Keratinocyte (primary cell): ENCODE measurements around the gene KAT5. TPM values are rescaled to one million over a fixed set of nuclear protein-coding genes. Genes with fewer than 3 reads are reported as not detected.

ENCODE experiments used
- DNase-seq: peaks from one replicate; pipeline ENCODE4 v3.0.0-alpha.2; 2011; ENCODE audit warnings: low read depth, missing footprints, low spot score
- FAIRE-seq: peaks from 2 replicates; lab custom pipeline; 2011; peaks lifted over from hg19 to GRCh38; lab: Jason Lieb, UNC
- H2AFZ ChIP-seq: 2 replicates; pipeline ENCODE4 v1.6.0; 2012; ENCODE audit warnings: low read length, control low read depth, inconsistent platforms; ENCODE audit not compliant: control insufficient read depth
- H3K27ac ChIP-seq: 2 replicates; pipeline ENCODE4 v1.5.1; 2011; ENCODE audit warnings: low read length; ENCODE audit not compliant: control insufficient read depth, insufficient read depth
- H3K27me3 ChIP-seq: 3 replicates; pipeline ENCODE4 v1.6.0; 2011; ENCODE audit warnings: low read length; ENCODE audit not compliant: control insufficient read depth, insufficient read depth; ENCODE audit errors: extremely low read depth
- H3K36me3 ChIP-seq, 2 experiments: 2 replicates in 1 of 2; 3 replicates in 1 of 2; pipeline ENCODE4 v1.5.1; 2011; ENCODE audit warnings: low read length in 2 of 2, mild to moderate bottlenecking in 1 of 2; ENCODE audit not compliant: control insufficient read depth in 2 of 2, insufficient read depth in 2 of 2; ENCODE audit errors: extremely low read depth in 1 of 2
- H3K4me1 ChIP-seq: 3 replicates; pipeline ENCODE4 v1.5.1; 2011; ENCODE audit warnings: low read length; ENCODE audit not compliant: control insufficient read depth, insufficient read depth; ENCODE audit errors: extremely low read depth
- H3K4me2 ChIP-seq: 3 replicates; pipeline ENCODE4 v1.6.0; 2011; ENCODE audit warnings: low read depth, low read length; ENCODE audit not compliant: control insufficient read depth, insufficient read depth; ENCODE audit errors: extremely low read depth
- H3K4me3 ChIP-seq, 3 experiments: fragments of 200-600 bp in 1 of 3; sonication (generic) in 1 of 3; 2 replicates in 2 of 3; 3 replicates in 1 of 3; pipeline ENCODE4 v1.5.1; 2011 to 2016; ENCODE audit warnings: low read length in 3 of 3, mild to moderate bottlenecking in 3 of 3, control low read depth in 2 of 3, inconsistent platforms in 1 of 3, low read depth in 1 of 3, mixed read lengths in 1 of 3, mixed run types in 1 of 3, moderate library complexity in 1 of 3; ENCODE audit not compliant: control insufficient read depth in 2 of 3, insufficient read depth in 2 of 3; ENCODE audit errors: extremely low read depth in 1 of 3
- H3K79me2 ChIP-seq: 2 replicates; pipeline ENCODE4 v1.6.0; 2012; ENCODE audit warnings: low read length; ENCODE audit not compliant: control insufficient read depth, insufficient read depth
- H3K9ac ChIP-seq: 3 replicates; pipeline ENCODE4 v1.6.0; 2011; ENCODE audit warnings: low read length; ENCODE audit not compliant: control insufficient read depth, insufficient read depth; ENCODE audit errors: extremely low read depth
- H3K9me1 ChIP-seq: 3 replicates; pipeline ENCODE4 v1.6.0; 2011; ENCODE audit warnings: low read length; ENCODE audit not compliant: control insufficient read depth, insufficient read depth; ENCODE audit errors: extremely low read depth
- H3K9me3 ChIP-seq: 2 replicates; pipeline ENCODE4 v1.5.1; 2012; ENCODE audit warnings: low read depth, low read length; ENCODE audit not compliant: control insufficient read depth
- H4K20me1 ChIP-seq: 3 replicates; pipeline ENCODE4 v1.6.0; 2011; ENCODE audit warnings: low read length; ENCODE audit not compliant: control insufficient read depth, insufficient read depth; ENCODE audit errors: extremely low read depth
- CTCF ChIP-seq, 3 experiments: IDR thresholded peaks in 1 of 3; conservative IDR thresholded peaks in 1 of 3; optimal IDR thresholded peaks in 1 of 3; 2 replicates in 2 of 3; 3 replicates in 1 of 3; pipeline versions ENCODE3 to v1.5.1; 2011; ENCODE audit warnings: low read length in 3 of 3, mild to moderate bottlenecking in 3 of 3, moderate library complexity in 2 of 3, control low read depth in 1 of 3, inconsistent platforms in 1 of 3; ENCODE audit not compliant: insufficient read depth in 2 of 3; ENCODE audit errors: extremely low read depth in 1 of 3
- EZH2 ChIP-seq: IDR thresholded peaks from one replicate; pipeline ENCODE4 v1.6.1; 2012; ENCODE audit warnings: inconsistent platforms, mild to moderate bottlenecking, low read length, moderate library complexity
- dilution Hi-C: fragments of 300-500 bp; cut with MboI; formaldehyde crosslinking; loops from one replicate; pipeline ENCODE4 v1.7.0; 2020; ENCODE audit warnings: low sequenced_read_pairs; ENCODE audit not compliant: extremely low pct_ligation_motif_present
- polyA minus RNA-seq, 3 experiments: library from RNA; depleted of rRNA, polyadenylated mRNA; stranded (reverse); fragments of >200 nt; gene quantifications; 1 replicate in 1 of 3; 2 replicates in 1 of 3; 3 replicates in 1 of 3; pipeline ENCODE4 v1.2.3, GENCODE V29; 2011
- polyA plus RNA-seq, 5 experiments: library from polyadenylated mRNA; depleted of rRNA in 3 of 5; stranded (reverse) in 3 of 5; stranded (forward) in 1 of 5; unstranded in 1 of 5; fragments of >200 nt; gene quantifications; 1 replicate in 1 of 5; 2 replicates in 3 of 5; 3 replicates in 1 of 5; pipeline versions ENCODE4 v1.2.1 to v1.2.3, GENCODE V29; 2011 to 2012; ENCODE audit warnings: missing spikeins in 2 of 5, low read depth in 1 of 5, low replicate concordance in 1 of 5

Gene KAT5
- polyA plus RNA-seq (26.8 to 32.1 TPM (median 30.3 TPM) in 3 replicates), polyA minus RNA-seq (23.0 to 33.9 TPM (median 31.5 TPM) in 3 replicates)
- polyA plus RNA-seq (2011; ENCODE audit: low read depth): 34.6 TPM
- polyA plus RNA-seq (2011; cell fraction: cytosol; rRNA removed): 17.6 and 18.7 TPM in 2 replicates
- polyA plus RNA-seq (2011; cell fraction: nucleus; rRNA removed): 32.8 and 40.2 TPM in 2 replicates
- polyA plus RNA-seq (2012; ENCODE audit: low replicate concordance): 24.4 and 31.3 TPM in 2 replicates
- 34.3 TPM for polyA minus RNA-seq (2011; cell fraction: cytosol; rRNA and poly(A)+ RNA removed)
- 25.5 and 25.6 TPM in 2 replicates for polyA minus RNA-seq (2011; cell fraction: nucleus; rRNA and poly(A)+ RNA removed)

GRCh38 chr11:65711785-65712632 is at the start of gene KAT5:
TSS of gene KAT5 (plus strand) at chr11:65712252. CDS start at chr11:65712268, 16 bp downstream.
- Histone ChIP-seq H3K27ac (peak within 1 kb of the TSS; percentile 99), H3K79me2 (peaks cover 11% of the 10 kb centered on the region), H3K27me3 (no peaks in the 10 kb centered on the region), H3K4me1 (peaks cover 5% of the 10 kb centered on the region), H4K20me1 (no peaks in the 10 kb centered on the region), H3K9ac (peak within 1 kb of the TSS; percentile 94), H2AFZ (peak within 1 kb of the TSS; percentile 98), H3K9me1 (no peaks in the 10 kb centered on the region), H3K4me3 (peak within 1 kb of the TSS; percentile 66 to 75 (median 67)), H3K4me2 (peak within 1 kb of the TSS; percentile 85), H3K9me3 (no peaks in the 10 kb centered on the region), H3K36me3 (peaks cover 23 to 28% of the 10 kb centered on the region in 2 experiments)
- peak; percentile 95 to 98 (median 98) for TF ChIP-seq CTCF (optimal IDR thresholded peaks at IDR 0.05 in 1 of 3, IDR thresholded peaks at IDR 0.05 in 1 of 3, conservative IDR thresholded peaks at IDR 0.05 in 1 of 3; ENCODE audit: extremely low read depth in 1 of 3, insufficient read depth in 2 of 3, low read length in 3 of 3)
- TF ChIP-seq EZH2: no peak
- FAIRE-seq (peak; percentile 74), DNase-seq (peak; percentile 96)
- dilution Hi-C loops: no loop called here

GRCh38 chr11:65662799-65663638 is 49.0 kb upstream of the KAT5 start, which contains the start of gene RELA:
TSS of gene RELA (minus strand) at chr11:65662916. CDS start at chr11:65662832, 84 bp downstream.
- FAIRE-seq (no peak), DNase-seq (no peak)
- Histone ChIP-seq H3K4me2 (peak within 1 kb of the TSS; percentile 97), H3K9me3 (no peaks in the 10 kb centered on the region), H3K4me1 (peaks cover 12% of the 10 kb centered on the region), H2AFZ (peak within 1 kb of the TSS; percentile 93), H4K20me1 (no peaks in the 10 kb centered on the region), H3K36me3 (peaks cover 28 to 30% of the 10 kb centered on the region in 2 experiments), H3K4me3 (peak within 1 kb of the TSS; percentile 70 to 98 (median 96)), H3K9me1 (no peaks in the 10 kb centered on the region), H3K9ac (peak within 1 kb of the TSS; percentile 97), H3K27ac (peak within 1 kb of the TSS; percentile 97), H3K79me2 (peaks cover 23% of the 10 kb centered on the region), H3K27me3 (no peaks in the 10 kb centered on the region)
- TF ChIP-seq CTCF (optimal IDR thresholded peaks at IDR 0.05 in 1 of 3, IDR thresholded peaks at IDR 0.05 in 1 of 3, conservative IDR thresholded peaks at IDR 0.05 in 1 of 3; ENCODE audit: extremely low read depth in 1 of 3, insufficient read depth in 2 of 3, low read length in 3 of 3) (no peak), EZH2 (no peak)
- dilution Hi-C loops: no loop called here
